Right lobe of liver (tissue), 4 donors: ENCODE measurements around the gene CBFA2T2.
"Not testable (repeated sequence)": the region's sequence is repeated elsewhere in the genome, so short reads cannot be mapped to it uniquely, and the experiment has no call there.

Source experiments
- CTCF ChIP-seq, 4 donors: fragments of 200-600 bp in 3 of 4; fragments of 450-650 bp in 1 of 4; IDR thresholded peaks; one replicate each; pipeline versions ENCODE4 v1.5.1 to v1.8.0; 2016 to 2022; ENCODE audit warnings: antibody characterized with exemption in 4 of 4, mild to moderate bottlenecking in 2 of 4
- POLR2A ChIP-seq: fragments of 450-650 bp; IDR thresholded peaks from one replicate; pipeline ENCODE4 v1.6.1; 2017; ENCODE audit warnings: antibody characterized with exemption, mild to moderate bottlenecking
- donor health status: DM: no; HTN: no; CAD: no.
- donor health status: DM: no; HTN: no; CAD: no.
- donor health status: DM: no; HTN: yes; CAD: no.

DNA sequence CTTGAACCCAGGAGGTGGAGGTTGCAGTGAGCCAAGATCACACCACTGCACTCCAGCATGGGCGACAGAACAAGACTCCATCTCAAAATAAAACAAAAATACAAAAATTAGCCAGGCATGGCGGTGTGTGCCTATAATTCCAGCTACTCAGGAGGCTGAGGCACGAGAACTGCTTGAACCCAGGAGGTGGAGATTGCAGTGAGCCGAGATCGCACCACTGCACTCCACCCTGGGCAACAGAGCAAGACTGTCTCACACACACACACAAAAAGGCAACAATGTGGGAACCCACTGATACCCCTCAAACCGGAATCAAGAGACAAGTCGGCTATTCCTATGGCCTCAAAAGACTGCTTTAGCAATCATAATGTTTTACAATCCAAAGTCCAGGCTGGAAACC, 49.3 kb upstream of the CBFA2T2 start:
- TF ChIP-seq CTCF (IDR thresholded peaks at IDR 0.05); POLR2A: not testable (repeated sequence)
